ENCODE measurements around the gene TASP1.

GRCh38 chr20:13524339-13524738 is 114.4 kb downstream of the TASP1 start:
- TF ChIP-seq EZH2 (IDR thresholded peaks at IDR 0.05; ENCODE audit: borderline replicate concordance, low read depth, low read length, severe bottlenecking) (no peak), POLR2A (IDR thresholded peaks at IDR 0.05; ENCODE audit: low read depth, low read length) (no peak), CTCF (IDR thresholded peaks at IDR 0.05; ENCODE audit: extremely low read depth in 1 of 2, insufficient read depth in 1 of 2, low read depth in 1 of 2, low read length in 2 of 2) (no peak), JUN (IDR thresholded peaks at IDR 0.05; ENCODE audit: borderline replicate concordance, insufficient read depth, insufficient read length, low read depth) (no peak), FOS (IDR thresholded peaks at IDR 0.05; ENCODE audit: borderline replicate concordance, insufficient read depth, low read length) (no peak), MAX (IDR thresholded peaks at IDR 0.05; ENCODE audit: insufficient read depth, insufficient read length) (no peak), MYC (IDR thresholded peaks at IDR 0.05; ENCODE audit: low read depth, low read length) (no peak), POLR2AphosphoS5 (IDR thresholded peaks at IDR 0.05; ENCODE audit: insufficient read depth, low read depth, low read length) (no peak)

All from endothelial cell of umbilical vein (primary cell).